H9 (cell line): Measurements from ENCODE around the gene VASH2. TPM values are rescaled to one million over a fixed set of nuclear protein-coding genes. Genes with fewer than 3 reads are reported as not detected.
A peak's percentile ranks its signal among the peaks of the same experiment; 100 is the strongest.
"Not testable (repeated sequence)": the region's sequence is repeated elsewhere in the genome, so short reads cannot be mapped to it uniquely, and the experiment has no call there.

ENCODE experiments used
- DNase-seq: peaks from one replicate; pipeline ENCODE4 v3.0.0-alpha.2; 2017
- H2AFZ ChIP-seq: one replicate; pipeline ENCODE4 v1.6.1; 2013; ENCODE audit warnings: mild to moderate bottlenecking, low read length, control low read depth, moderate library complexity
- H2AK5ac ChIP-seq: 2 replicates; pipeline ENCODE4 v1.6.1; 2013; ENCODE audit warnings: low read length, control low read depth, mixed read lengths; ENCODE audit not compliant: insufficient read length
- H2BK120ac ChIP-seq: one replicate; pipeline ENCODE4 v1.6.1; 2013; ENCODE audit warnings: low read depth, mild to moderate bottlenecking, low read length, control low read depth, inconsistent platforms; ENCODE audit not compliant: poor library complexity, severe bottlenecking
- H2BK12ac ChIP-seq: 2 replicates; pipeline ENCODE4 v1.6.1; 2013; ENCODE audit warnings: low read length, control low read depth, mixed read lengths, low read depth; ENCODE audit not compliant: insufficient read length
- H2BK15ac ChIP-seq: 2 replicates; pipeline ENCODE4 v1.6.1; 2013; ENCODE audit warnings: low read depth, low read length, control low read depth
- H2BK20ac ChIP-seq: one replicate; pipeline ENCODE4 v1.6.1; 2013; ENCODE audit warnings: low read depth, mild to moderate bottlenecking, low read length, control low read depth, inconsistent platforms; ENCODE audit not compliant: poor library complexity, severe bottlenecking
- H2BK5ac ChIP-seq: 2 replicates; pipeline ENCODE4 v1.6.1; 2013; ENCODE audit warnings: low read length, control low read depth, mixed read lengths; ENCODE audit not compliant: insufficient read length
- H3K14ac ChIP-seq: 2 replicates; pipeline ENCODE4 v1.6.1; 2013; ENCODE audit warnings: low read length, control low read depth; ENCODE audit not compliant: insufficient read depth
- H3K18ac ChIP-seq: 2 replicates; pipeline ENCODE4 v1.6.1; 2013; ENCODE audit warnings: low read depth, mild to moderate bottlenecking, mixed read lengths, low read length, control low read depth; ENCODE audit not compliant: insufficient read length
- H3K23ac ChIP-seq: 2 replicates; pipeline ENCODE4 v1.6.1; 2013; ENCODE audit warnings: low read length, control low read depth, mixed read lengths, low read depth; ENCODE audit not compliant: insufficient read length
- H3K23me2 ChIP-seq: 2 replicates; pipeline ENCODE4 v1.6.1; 2013; ENCODE audit warnings: low read depth, mild to moderate bottlenecking, mixed read lengths, low read length, control low read depth; ENCODE audit not compliant: insufficient read length, poor library complexity, severe bottlenecking
- H3K27ac ChIP-seq: 2 replicates; pipeline ENCODE4 v1.5.1; 2013; ENCODE audit warnings: low read length, control low read depth, mixed read lengths, low read depth; ENCODE audit not compliant: insufficient read length
- H3K27me3 ChIP-seq: 2 replicates; pipeline ENCODE4 v1.6.1; 2013; ENCODE audit warnings: low read length, control low read depth, inconsistent platforms; ENCODE audit not compliant: insufficient read depth
- H3K4ac ChIP-seq: 2 replicates; pipeline ENCODE4 v1.6.1; 2013; ENCODE audit warnings: low read depth, mild to moderate bottlenecking, control low read depth, inconsistent platforms, low read length, moderate library complexity
- H3K4me1 ChIP-seq: 2 replicates; pipeline ENCODE4 v1.6.1; 2013; ENCODE audit warnings: low read length, control low read depth, inconsistent platforms; ENCODE audit not compliant: insufficient read depth
- H3K4me2 ChIP-seq: 2 replicates; pipeline ENCODE4 v1.6.1; 2013; ENCODE audit warnings: low read length, control low read depth, mixed read lengths; ENCODE audit not compliant: insufficient read length, insufficient read depth
- H3K56ac ChIP-seq: 2 replicates; pipeline ENCODE4 v1.6.1; 2013; ENCODE audit warnings: low read depth, mild to moderate bottlenecking, mixed read lengths, low read length, control low read depth; ENCODE audit not compliant: insufficient read length
- H3K79me1 ChIP-seq: 2 replicates; pipeline ENCODE4 v1.6.1; 2013; ENCODE audit warnings: low read depth, mild to moderate bottlenecking, moderate library complexity, low read length, control low read depth, inconsistent platforms; ENCODE audit not compliant: insufficient read depth, poor library complexity, severe bottlenecking
- H3K79me2 ChIP-seq: 2 replicates; pipeline ENCODE4 v1.6.1; 2013; ENCODE audit warnings: low read length, control low read depth, inconsistent platforms; ENCODE audit not compliant: insufficient read depth
- H3K9ac ChIP-seq: 2 replicates; pipeline ENCODE4 v1.6.1; 2013; ENCODE audit warnings: low read length, control low read depth, mixed read lengths; ENCODE audit not compliant: insufficient read length; ENCODE audit errors: extremely low read depth
- H3K9me3 ChIP-seq: one replicate; pipeline ENCODE4 v1.6.1; 2013; ENCODE audit warnings: low read depth, low read length, inconsistent platforms; ENCODE audit not compliant: control insufficient read depth
- H3T11ph ChIP-seq: one replicate; pipeline ENCODE4 v1.6.1; 2013; ENCODE audit warnings: mild to moderate bottlenecking, low read length, control low read depth, inconsistent platforms
- H4K20me1 ChIP-seq: one replicate; pipeline ENCODE4 v1.6.1; 2013; ENCODE audit not compliant: control insufficient read depth, insufficient read length, insufficient read depth
- H4K5ac ChIP-seq: 2 replicates; pipeline ENCODE4 v1.6.1; 2013; ENCODE audit warnings: low read depth, mild to moderate bottlenecking, mixed read lengths, low read length, control low read depth; ENCODE audit not compliant: insufficient read length
- H4K8ac ChIP-seq: replicated peaks from 2 replicates; pipeline ENCODE4 v1.6.1; 2013; ENCODE audit warnings: low read length, control low read depth, mixed read lengths, low read depth; ENCODE audit not compliant: insufficient read length
- H4K91ac ChIP-seq: 2 replicates; pipeline ENCODE4 v1.6.1; 2013; ENCODE audit warnings: low read depth, mild to moderate bottlenecking, moderate library complexity, mixed read lengths, low read length, control low read depth; ENCODE audit not compliant: insufficient read length
- H3K27ac Mint-ChIP-seq, 3 experiments: 2 replicates in 2 of 3; 3 replicates in 1 of 3; pipeline ENCODE4 v1.8.0; 2020 to 2021; ENCODE audit warnings: mixed read lengths in 3 of 3, mild to moderate bottlenecking in 1 of 3, moderate library complexity in 1 of 3
- H3K27me3 Mint-ChIP-seq: 2 replicates; pipeline ENCODE4 v1.8.0; 2021; ENCODE audit warnings: low read depth, mild to moderate bottlenecking, moderate library complexity, mixed read lengths
- H3K36me3 Mint-ChIP-seq, 3 experiments: 2 replicates in 2 of 3; 3 replicates in 1 of 3; pipeline ENCODE4 v1.8.0; 2020 to 2021; ENCODE audit warnings: low read depth in 3 of 3, mixed read lengths in 3 of 3; ENCODE audit not compliant: insufficient read depth in 1 of 3
- H3K4me1 Mint-ChIP-seq, 2 experiments: 2 replicates each; pipeline ENCODE4 v1.8.0; 2020; ENCODE audit warnings: mixed read lengths in 2 of 2
- H3K4me3 Mint-ChIP-seq, 2 experiments: 2 replicates in 1 of 2; 3 replicates in 1 of 2; pipeline ENCODE4 v1.8.0; 2020 to 2021; ENCODE audit warnings: mild to moderate bottlenecking in 2 of 2, mixed read lengths in 2 of 2, moderate library complexity in 1 of 2
- H3K9me3 Mint-ChIP-seq, 2 experiments: 2 replicates in 1 of 2; 3 replicates in 1 of 2; pipeline ENCODE4 v1.8.0; 2020; ENCODE audit warnings: mild to moderate bottlenecking in 2 of 2, mixed read lengths in 2 of 2, moderate library complexity in 1 of 2
- WGBS: extraction: QIAGEN DNeasy Blood & Tissue Kit; methylation state at CpG from one replicate; pipeline ENCODE4 v1.1.7; 2013; ENCODE audit warnings: missing lambda C conversion rate, low lambda C conversion rate, mixed read lengths; ENCODE audit not compliant: insufficient read length; ENCODE audit errors: extremely low coverage; 5-methylcytosine and 5-hydroxymethylcytosine counted together
- total RNA-seq: library from RNA; stranded (reverse); gene quantifications from 2 replicates; pipeline ENCODE4 v1.2.1, GENCODE V29; 2021
- TF ChIP-seq, protein P1 (sequence below): fragments of 200-600 bp; sonication (generic); conservative IDR thresholded peaks from 3 replicates; pipeline ENCODE4 v1.8.0; 2021; ENCODE audit warnings: antibody characterized with exemption, mild to moderate bottlenecking

Gene VASH2
- total RNA-seq, 1 experiment from 2014 or later: 76.1 TPM

DNA sequence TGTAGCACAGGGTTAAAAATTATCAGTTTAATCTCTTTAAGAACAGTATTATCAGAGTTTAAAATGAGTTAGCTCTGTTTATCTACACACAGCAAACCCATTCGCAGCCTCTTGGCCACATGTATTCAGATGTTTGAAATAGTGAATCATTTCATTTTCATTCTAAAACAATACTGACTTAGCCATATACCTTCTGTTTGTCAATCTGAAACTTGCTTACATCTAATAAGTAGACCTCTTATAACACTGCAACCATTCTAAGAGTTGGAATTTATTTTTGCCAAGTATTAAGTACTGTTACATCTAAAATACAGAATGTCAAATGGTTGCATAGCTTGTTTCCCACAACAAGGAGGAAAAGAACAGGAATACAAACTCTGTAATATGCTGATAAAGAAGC, 39.9 kb downstream of the VASH2 start:
- H3T11ph ChIP-seq: no peak overlapping the region
- Mint-ChIP-seq H3K4me1 (peaks cover 0 to 10% of the 10 kb centered on the region in 2 experiments; a peak in 2 of 4 replicates), H3K4me3 (no peak overlapping the region), H3K36me3 (peaks cover 30 to 61% (median 41%) of the 10 kb centered on the region in 3 experiments; a peak in 6 of 7 replicates), H3K27me3 (no peaks in the 10 kb centered on the region), H3K27ac (no peak overlapping the region), H3K9me3 (no peaks in the 10 kb centered on the region)
- H2BK120ac ChIP-seq: no peak overlapping the region
- DNase-seq: no peak
- WGBS: no CpG with 5 or more reads among the region's 1 CpG
- no peak overlapping the region for H2AK5ac ChIP-seq
- H3K9me3 ChIP-seq: no peaks in the 10 kb centered on the region
- H2BK5ac ChIP-seq: no peak overlapping the region
- no peaks in the 10 kb centered on the region for H3K27me3 ChIP-seq
- no peak overlapping the region for H3K4ac ChIP-seq
- no peaks in the 10 kb centered on the region; the same call in 1 of the 2 replicates for H3K4me1 ChIP-seq
- no peak overlapping the region for H3K4me2 ChIP-seq
- H3K56ac ChIP-seq: no peak overlapping the region
- TF ChIP-seq, protein P1, sequence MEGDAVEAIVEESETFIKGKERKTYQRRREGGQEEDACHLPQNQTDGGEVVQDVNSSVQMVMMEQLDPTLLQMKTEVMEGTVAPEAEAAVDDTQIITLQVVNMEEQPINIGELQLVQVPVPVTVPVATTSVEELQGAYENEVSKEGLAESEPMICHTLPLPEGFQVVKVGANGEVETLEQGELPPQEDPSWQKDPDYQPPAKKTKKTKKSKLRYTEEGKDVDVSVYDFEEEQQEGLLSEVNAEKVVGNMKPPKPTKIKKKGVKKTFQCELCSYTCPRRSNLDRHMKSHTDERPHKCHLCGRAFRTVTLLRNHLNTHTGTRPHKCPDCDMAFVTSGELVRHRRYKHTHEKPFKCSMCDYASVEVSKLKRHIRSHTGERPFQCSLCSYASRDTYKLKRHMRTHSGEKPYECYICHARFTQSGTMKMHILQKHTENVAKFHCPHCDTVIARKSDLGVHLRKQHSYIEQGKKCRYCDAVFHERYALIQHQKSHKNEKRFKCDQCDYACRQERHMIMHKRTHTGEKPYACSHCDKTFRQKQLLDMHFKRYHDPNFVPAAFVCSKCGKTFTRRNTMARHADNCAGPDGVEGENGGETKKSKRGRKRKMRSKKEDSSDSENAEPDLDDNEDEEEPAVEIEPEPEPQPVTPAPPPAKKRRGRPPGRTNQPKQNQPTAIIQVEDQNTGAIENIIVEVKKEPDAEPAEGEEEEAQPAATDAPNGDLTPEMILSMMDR: no peak
- H3K23ac ChIP-seq: no peak overlapping the region
- H4K8ac ChIP-seq: no peak overlapping the region
- H4K20me1 ChIP-seq: no peaks in the 10 kb centered on the region
- no peak overlapping the region for H3K14ac ChIP-seq
- H3K18ac ChIP-seq: no peak overlapping the region
- H3K23me2 ChIP-seq: no peaks in the 10 kb centered on the region
- no peak overlapping the region for H2BK20ac ChIP-seq
- H3K27ac ChIP-seq: no peak overlapping the region
- H3K9ac ChIP-seq: no peak overlapping the region
- no peak overlapping the region for H2BK15ac ChIP-seq
- no peaks in the 10 kb centered on the region for H3K79me2 ChIP-seq
- H4K91ac ChIP-seq: no peak overlapping the region
- H4K5ac ChIP-seq: no peak overlapping the region
- no peak overlapping the region for H2AFZ ChIP-seq
- H3K79me1 ChIP-seq: no peaks in the 10 kb centered on the region
- H2BK12ac ChIP-seq: no peak overlapping the region

DNA sequence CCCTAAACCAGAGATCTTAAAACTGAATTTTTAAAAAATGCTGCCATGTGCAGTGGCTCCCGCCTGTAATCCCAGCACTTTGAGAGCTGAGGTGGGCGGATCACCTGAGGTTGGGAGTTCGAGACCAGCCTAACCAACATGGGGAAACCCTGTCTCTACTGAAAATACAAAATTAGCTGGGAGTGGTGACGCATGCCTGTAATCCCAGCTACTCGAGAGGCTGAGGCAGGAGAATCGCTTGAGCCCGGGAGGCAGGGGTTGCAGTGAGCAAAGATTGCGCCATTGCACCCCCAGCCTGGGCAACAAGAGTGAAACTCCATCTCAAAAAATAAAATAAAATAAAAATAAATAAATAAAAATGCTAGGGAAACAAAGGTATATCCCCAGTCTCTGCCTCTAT, 43.6 kb downstream of the VASH2 start:
- H3K23me2 ChIP-seq, DNase-seq, H3K56ac ChIP-seq, H3K4me3 Mint-ChIP-seq, H3K79me1 ChIP-seq, H2BK20ac ChIP-seq, H3K14ac ChIP-seq, H3K4ac ChIP-seq, H4K91ac ChIP-seq, H3K4me2 ChIP-seq, H3K9me3 Mint-ChIP-seq, H4K8ac ChIP-seq, H3K27ac ChIP-seq, H4K20me1 ChIP-seq, H3K4me1 Mint-ChIP-seq, H2BK12ac ChIP-seq, H3K27me3 Mint-ChIP-seq, H3K79me2 ChIP-seq, H3K23ac ChIP-seq, H3K9me3 ChIP-seq, H2AFZ ChIP-seq, H2AK5ac ChIP-seq, H2BK15ac ChIP-seq, H3K18ac ChIP-seq, H2BK120ac ChIP-seq, H3K9ac ChIP-seq, H3T11ph ChIP-seq, H2BK5ac ChIP-seq, H3K27me3 ChIP-seq, H3K4me1 ChIP-seq, H4K5ac ChIP-seq: not testable (repeated sequence)
- Mint-ChIP-seq H3K36me3 (peaks cover 21 to 59% (median 41%) of the 10 kb centered on the region in 3 experiments), H3K27ac (peak overlapping the region in 1 of 3 experiments; percentile 78; a peak in 1 of 7 replicates)
- WGBS: no CpG with 5 or more reads among the region's 8 CpGs
